Heart right ventricle (tissue), 16 donors: Measurements from ENCODE around the gene CTDNEP1. TPM values are rescaled to one million over a fixed set of nuclear protein-coding genes. Genes with fewer than 3 reads are reported as not detected.
A peak's percentile ranks its signal among the peaks of the same experiment; 100 is the strongest.

Experiments used
- ATAC-seq, 8 donors: fragments of 200-7000 bp; cut with Tn5 transposase; one replicate each; pipeline ENCODE4 v1.9.1; 2020; ENCODE audit warnings: mild to moderate bottlenecking in 8 of 8, moderate library complexity in 8 of 8, moderate number of reproducible peaks in 1 of 8
- DNase-seq, 2 donors: peaks; one replicate each; pipeline ENCODE4 v3.0.0-alpha.2; 2020
- H3K27ac ChIP-seq, 10 donors: fragments of 200-600 bp; sonication (generic) in 2 of 10; one replicate each; pipeline versions ENCODE4 v1.5.0 to v1.8.0; 2020 to 2022; ENCODE audit warnings: mild to moderate bottlenecking in 3 of 10
- H3K27me3 ChIP-seq, 7 donors: fragments of 200-600 bp; one replicate each; pipeline ENCODE4 v1.8.0; 2021 to 2022; ENCODE audit warnings: mild to moderate bottlenecking in 2 of 7
- H3K36me3 ChIP-seq, 9 donors: fragments of 200-600 bp; sonication (generic) in 1 of 9; one replicate each; pipeline versions ENCODE4 v1.5.0 to v1.8.0; 2020 to 2022; ENCODE audit warnings: mild to moderate bottlenecking in 2 of 9
- H3K4me1 ChIP-seq, 9 donors: fragments of 200-600 bp; sonication (generic) in 1 of 9; one replicate each; pipeline versions ENCODE4 v1.5.0 to v1.8.0; 2020 to 2022; ENCODE audit warnings: mild to moderate bottlenecking in 4 of 9
- H3K4me3 ChIP-seq, 10 donors: fragments of 200-600 bp; sonication (generic) in 2 of 10; one replicate each; pipeline versions ENCODE4 v1.5.0 to v1.8.0; 2020 to 2022; ENCODE audit warnings: mild to moderate bottlenecking in 7 of 10, moderate library complexity in 2 of 10
- H3K9me3 ChIP-seq, 11 donors: fragments of 200-600 bp in 10 of 11; sonication (generic) in 2 of 11; one replicate each; pipeline versions ENCODE4 v1.5.0 to v1.8.0; 2013 to 2022; ENCODE audit warnings: mild to moderate bottlenecking in 2 of 11, control low read depth in 1 of 11, moderate library complexity in 1 of 11
- CTCF ChIP-seq, 9 donors: fragments of 200-600 bp; sonication (generic) in 2 of 9; IDR thresholded peaks; one replicate each; pipeline versions ENCODE4 v1.5.0 to v1.8.0; 2021 to 2022; ENCODE audit warnings: antibody characterized with exemption in 9 of 9, mild to moderate bottlenecking in 5 of 9, moderate library complexity in 1 of 9
- WGBS, 2 donors: extraction: QIAGEN DNeasy Blood & Tissue Kit; methylation state at CpG; one replicate each; pipeline ENCODE4 v1.1.7; 2013; ENCODE audit warnings: inconsistent platforms in 1 of 2; 5-methylcytosine and 5-hydroxymethylcytosine counted together
- intact Hi-C, 10 donors: fragments of 100-400 bp; cut with DNase I; formaldehyde crosslinking; loops; one replicate each; pipeline versions ENCODE4 v1.11.1 to v1.14.2; 2022
- polyA plus RNA-seq, 2 donors: library from polyadenylated mRNA; stranded (reverse); fragments of 200-250 nt; gene quantifications; one replicate each; pipeline ENCODE4 v1.2.3, GENCODE V29; 2013
- total RNA-seq, 10 donors: library from RNA; stranded (reverse); fragmentation: NEBNext Ultra II Directional in 3 of 10; extraction: Animal tissue kit (Norgen Biotek cat#: 25700) in 3 of 10; gene quantifications; one replicate each; pipeline versions ENCODE4 v1.2.1 to v1.2.4, GENCODE V29; 2021 to 2023
- donor health status: Arrhythmogenic right ventricular cardiomyopathy.
- donor health status: ischemic (EF 13 %, LVEDD 7.1; RV severe dilation, severe dysfunction).
- donor health status: healthy with polysubstance abuse.
- donor health status: DM: no; HTN: yes; CAD: no.
- donor health status: DM: no; HTN: no; CAD: no.
- donor health status: ischemic (EF 25% LVEDD 6.9; RV normal size, moderate dysfunction).
- donor health status: ischemic (EF 25% LVEDD 5.7; RV mildly dilated, moderate dysfunction).
- donor health status: healthy.
- donor health status: DM: yes; HTN: yes; CAD: no.
- donor health status: Ischemic cardiomyopathy.
- donor health status: ischemic (EF 35%, LVEDD 5.7; RV mildly dilated, moderate dysfunction).
- donor health status: nonischemic (EF 11% LVEDD 7.7; RV severe dilation, severe dysfunction).
- donor health status: DM: yes; HTN: yes; CAD: no.
- donor health status: PGD.
- donor health status: ischemic (EF 29% LVEDD 5.4; RV normal size, mild dysfunction).
- donor health status: nonischemic (EF 23%, LVEDD 6.1; RV moderate dilation, normal function).

Gene CTDNEP1
- total and polyA plus RNA-seq, 12 donors = 56.3 to 135 (median 110) TPM

- H3K4me1 ChIP-seq = peaks cover 0 to 68% (median 26%) of the 10 kb centered on the region in 9 donors
- DNase-seq (no peak), ATAC-seq (no peak)
- peak overlapping the region in 1 of 10 donors; percentile 23 for H3K27ac ChIP-seq
- H3K27me3 ChIP-seq = peaks cover 0 to 68% (median 8%) of the 10 kb centered on the region in 7 donors
- H3K4me3 ChIP-seq = no peak overlapping the region
- H3K9me3 ChIP-seq = no peaks in the 10 kb centered on the region
- H3K36me3 ChIP-seq = peaks cover 0 to 45% (median 7%) of the 10 kb centered on the region in 9 donors
- WGBS, 2 donors = 80% methylated on average over 12 of the region's 12 CpGs
- TF ChIP-seq CTCF (IDR thresholded peaks at IDR 0.05) = no peak
- intact Hi-C loops = no loop called here
Observed at GRCh38 chr17:7285679-7286078, 34.1 kb upstream of the CTDNEP1 start.

GRCh38 chr17:7284911-7285310, 33.4 kb upstream of the CTDNEP1 start:
- intact Hi-C loops = loop anchor here in 3 of 10 donors (5.0 kb wide), 1 partner anchor 62 kb away; no protein-coding TSS in a partner anchor
- Histone ChIP-seq H3K36me3 (peaks cover 0 to 45% (median 7%) of the 10 kb centered on the region in 9 donors), H3K27ac (peak overlapping the region in 3 of 10 donors; percentile 5 to 92 (median 91)), H3K4me3 (no peak overlapping the region), H3K9me3 (no peaks in the 10 kb centered on the region), H3K4me1 (peaks cover 0 to 66% (median 28%) of the 10 kb centered on the region in 9 donors), H3K27me3 (peaks cover 0 to 60% (median 4%) of the 10 kb centered on the region in 7 donors)
- DNase-seq (no peak), ATAC-seq (no peak)
- no peak for TF ChIP-seq CTCF (IDR thresholded peaks at IDR 0.05)
- WGBS, 2 donors = 91 to 93% methylated on average over 16 of the region's 16 CpGs

GRCh38 chr17:7283471-7284216, 32.1 kb upstream of the CTDNEP1 start:
- Histone ChIP-seq H3K9me3 (no peaks in the 10 kb centered on the region), H3K36me3 (peaks cover 0 to 45% (median 7%) of the 10 kb centered on the region in 9 donors), H3K27ac (peak overlapping the region in 9 of 10 donors; percentile 87 to 98 (median 92)), H3K4me3 (peak overlapping the region; percentile 22 to 66 (median 60)), H3K4me1 (peaks cover 0 to 61% (median 28%) of the 10 kb centered on the region in 9 donors), H3K27me3 (peaks cover 0 to 57% (median 4%) of the 10 kb centered on the region in 7 donors)
- no peak for DNase-seq
- ATAC-seq = no peak
- intact Hi-C loops = loop anchor here in 3 of 10 donors (5.0 kb wide), 1 partner anchor 64 kb away; no protein-coding TSS in a partner anchor
- no peak for TF ChIP-seq CTCF (IDR thresholded peaks at IDR 0.05)
- WGBS, 2 donors = 71 to 74% methylated on average over 18 of the region's 18 CpGs

- intact Hi-C loops = loop anchor here in 3 of 10 donors (5.0 kb wide), 1 partner anchor 64 kb away; no protein-coding TSS in a partner anchor
- ATAC-seq (no peak), DNase-seq (no peak)
- WGBS, 2 donors = 33 to 38% methylated on average over 6 of the region's 6 CpGs
- Histone ChIP-seq H3K4me3 (peak overlapping the region; percentile 22 to 66 (median 60)), H3K9me3 (no peaks in the 10 kb centered on the region), H3K27ac (peak overlapping the region; percentile 84 to 98 (median 92)), H3K27me3 (peaks cover 0 to 55% (median 2%) of the 10 kb centered on the region in 7 donors), H3K36me3 (peaks cover 0 to 44% (median 7%) of the 10 kb centered on the region in 9 donors), H3K4me1 (peaks cover 0 to 61% (median 28%) of the 10 kb centered on the region in 9 donors)
- no peak for TF ChIP-seq CTCF (IDR thresholded peaks at IDR 0.05)
Observed at GRCh38 chr17:7282752-7283321, 31.3 kb upstream of the CTDNEP1 start.
